IMR-90 (cell line): ENCODE results near the gene MAP3K5. TPM values are rescaled to one million over a fixed set of nuclear protein-coding genes. Genes with fewer than 3 reads are reported as not detected.

Experiments used
- ATAC-seq: fragments of 200-7000 bp; cut with Tn5 transposase; 2 replicates; pipeline ENCODE4 v1.9.1; 2020; ENCODE audit warnings: low read depth, mild to moderate bottlenecking, moderate library complexity
- BruUV-seq: library from RNA; stranded (reverse); fragments of 400-500 nt; replicated peaks from 2 replicates; lab custom pipeline; 2021; lab: Mats Ljungman, UMichigan
- CTCF ChIA-PET: fragments of 300-600 bp; formaldehyde crosslinking; extraction: SDS; loops from one replicate; lab custom pipeline; 2021; ENCODE audit warnings: antibody characterized with exemption; lab: Yijun Ruan, JAX
- POLR2A ChIA-PET: fragments of 300-600 bp; sonication (Branson Sonifier 250); formaldehyde crosslinking; loops from one replicate; lab custom pipeline; 2022; ENCODE audit warnings: antibody characterized with exemption; ENCODE audit not compliant: unreplicated experiment; lab: Charles Lee
- DNase-seq: peaks from one replicate; pipeline ENCODE4 v3.0.0; 2013
- H2AFZ ChIP-seq: replicated peaks from 2 replicates; pipeline ENCODE3; 2013; ENCODE audit warnings: low read length, mild to moderate bottlenecking; ENCODE audit not compliant: poor library complexity
- H2AK5ac ChIP-seq: 2 replicates; pipeline ENCODE4 v1.6.1; 2013; ENCODE audit warnings: low read depth, low read length, inconsistent platforms
- H2AK9ac ChIP-seq: replicated peaks from 2 replicates; pipeline ENCODE3; 2013; ENCODE audit warnings: mild to moderate bottlenecking, low read depth, low read length, moderate library complexity; ENCODE audit not compliant: poor library complexity
- H2BK120ac ChIP-seq: 2 replicates; pipeline ENCODE4 v1.6.1; 2013; ENCODE audit warnings: low read depth, low read length, inconsistent platforms
- H2BK15ac ChIP-seq: 3 replicates; pipeline ENCODE4 v1.6.1; 2013; ENCODE audit warnings: low read depth, low read length, inconsistent platforms
- H2BK20ac ChIP-seq: 2 replicates; pipeline ENCODE4 v1.6.1; 2013; ENCODE audit warnings: low read depth, mild to moderate bottlenecking, inconsistent platforms, low read length, moderate library complexity
- H2BK5ac ChIP-seq: 2 replicates; pipeline ENCODE4 v1.6.1; 2013; ENCODE audit warnings: mild to moderate bottlenecking, low read depth, low read length, inconsistent platforms; ENCODE audit not compliant: poor library complexity, severe bottlenecking
- H3K14ac ChIP-seq: replicated peaks from 2 replicates; pipeline ENCODE4 v1.6.1; 2013; ENCODE audit warnings: low read depth, low read length, inconsistent platforms
- H3K18ac ChIP-seq: 2 replicates; pipeline ENCODE4 v1.6.1; 2013; ENCODE audit warnings: low read depth, low read length, control low read depth
- H3K23ac ChIP-seq: 2 replicates; pipeline ENCODE4 v1.6.1; 2013; ENCODE audit warnings: low read depth, low read length, inconsistent platforms
- H3K27ac ChIP-seq: 2 replicates; pipeline ENCODE4 v1.5.1; 2013; ENCODE audit warnings: mild to moderate bottlenecking, control low read depth, low read length; ENCODE audit not compliant: insufficient read depth
- H3K27me3 ChIP-seq: 2 replicates; pipeline ENCODE4 v1.6.1; 2013; ENCODE audit warnings: low read length; ENCODE audit not compliant: control insufficient read depth, insufficient read depth
- H3K36me3 ChIP-seq: 2 replicates; pipeline ENCODE4 v1.6.1; 2013; ENCODE audit warnings: low read length, mixed read lengths; ENCODE audit not compliant: control insufficient read depth, insufficient read depth
- H3K4ac ChIP-seq: 2 replicates; pipeline ENCODE4 v1.6.1; 2013; ENCODE audit warnings: low read depth, low read length, inconsistent platforms
- H3K4me1 ChIP-seq: 2 replicates; pipeline ENCODE4 v1.6.1; 2013; ENCODE audit warnings: low read length, mixed read lengths; ENCODE audit not compliant: control insufficient read depth, insufficient read depth
- H3K4me2 ChIP-seq: 2 replicates; pipeline ENCODE4 v1.6.1; 2013; ENCODE audit warnings: low read depth, mild to moderate bottlenecking, control low read depth, low read length, moderate library complexity
- H3K4me3 ChIP-seq: 2 replicates; pipeline ENCODE4 v1.5.1; 2013; ENCODE audit warnings: low read depth, mild to moderate bottlenecking, control low read depth, low read length, moderate library complexity; ENCODE audit not compliant: insufficient read depth
- H3K56ac ChIP-seq: 2 replicates; pipeline ENCODE4 v1.6.1; 2013; ENCODE audit warnings: low read length, inconsistent platforms; ENCODE audit not compliant: insufficient read depth; ENCODE audit errors: extremely low read depth
- H3K79me1 ChIP-seq, 2 experiments: 2 replicates each; pipeline ENCODE4 v1.6.1; 2013; ENCODE audit warnings: low read length in 2 of 2, inconsistent platforms in 1 of 2, low read depth in 1 of 2
- H3K9ac ChIP-seq: 2 replicates; pipeline ENCODE4 v1.6.1; 2013; ENCODE audit warnings: low read depth, low read length, control low read depth
- H3K9me1 ChIP-seq: 2 replicates; pipeline ENCODE4 v1.6.1; 2013; ENCODE audit warnings: low read length, inconsistent platforms; ENCODE audit not compliant: insufficient read depth
- H3K9me3 ChIP-seq: 2 replicates; pipeline ENCODE4 v1.6.1; 2013; ENCODE audit warnings: low read length; ENCODE audit not compliant: control insufficient read depth, insufficient read depth
- H4K20me1 ChIP-seq: 2 replicates; pipeline ENCODE4 v1.6.1; 2013; ENCODE audit warnings: low read length, inconsistent platforms; ENCODE audit not compliant: insufficient read depth
- H4K5ac ChIP-seq: 2 replicates; pipeline ENCODE4 v1.6.1; 2013; ENCODE audit warnings: mild to moderate bottlenecking, low read depth, low read length, control low read depth
- H4K8ac ChIP-seq, 2 experiments: 2 replicates each; pipeline ENCODE4 v1.6.1; 2013; ENCODE audit warnings: low read depth in 2 of 2, low read length in 2 of 2, control low read depth in 1 of 2, inconsistent platforms in 1 of 2
- H4K91ac ChIP-seq: 2 replicates; pipeline ENCODE4 v1.6.1; 2013; ENCODE audit warnings: low read depth, low read length, inconsistent platforms; ENCODE audit not compliant: insufficient read depth
- BHLHE40 ChIP-seq: fragments of 150-350 bp; IDR thresholded peaks from 2 replicates; pipeline ENCODE4 v1.6.1; 2016; ENCODE audit warnings: mild to moderate bottlenecking, low read depth, low read length
- FOS ChIP-seq: fragments of 150-350 bp; IDR thresholded peaks from 2 replicates; pipeline ENCODE4 v1.6.1; 2016; ENCODE audit warnings: low read depth, low read length
- MAZ ChIP-seq: IDR thresholded peaks from 2 replicates; pipeline ENCODE4 v1.6.1; 2012; ENCODE audit warnings: low read depth, mild to moderate bottlenecking, low read length, improper control_type of control experiment, moderate library complexity, borderline replicate concordance
- MXI1 ChIP-seq: IDR thresholded peaks from 2 replicates; pipeline ENCODE4 v1.6.1; 2012; ENCODE audit warnings: low read depth, mild to moderate bottlenecking, low read length, moderate library complexity, borderline replicate concordance
- POLR2A ChIP-seq: IDR thresholded peaks from 2 replicates; pipeline ENCODE4 v1.6.1; 2012; ENCODE audit warnings: mild to moderate bottlenecking, low read depth, low read length
- RAD21 ChIP-seq: IDR thresholded peaks from 2 replicates; pipeline ENCODE4 v1.6.1; 2012; ENCODE audit warnings: low read length, improper control_type of control experiment
- RFX5 ChIP-seq: IDR thresholded peaks from 2 replicates; pipeline ENCODE4 v1.8.0; 2012; ENCODE audit warnings: low read depth, mild to moderate bottlenecking, low read length, moderate library complexity
- SMC3 ChIP-seq: fragments of 150-350 bp; IDR thresholded peaks from 2 replicates; pipeline ENCODE4 v1.6.1; 2016; ENCODE audit warnings: low read depth, mild to moderate bottlenecking, antibody characterized with exemption, low read length, moderate library complexity
- WGBS, 2 experiments: methylation state at CpG; one replicate each; pipeline versions ENCODE4 v1.1.5 to v1.1.7; 2013; ENCODE audit warnings: missing lambda C conversion rate in 2 of 2; ENCODE audit not compliant: insufficient read length in 1 of 2; ENCODE audit errors: extremely low coverage in 2 of 2; 5-methylcytosine and 5-hydroxymethylcytosine counted together
- dilution Hi-C: fragments of 300-500 bp; cut with HindIII; formaldehyde crosslinking; loops from one replicate; pipeline ENCODE4 v1.14.3; 2018; ENCODE audit warnings: low sequenced_read_pairs; ENCODE audit not compliant: unreplicated experiment
- in situ Hi-C: fragments of 300-500 bp; cut with MboI; formaldehyde crosslinking; loops from 3 replicates; pipeline ENCODE4 v1.14.3; 2019; ENCODE audit warnings: low sequenced_read_pairs, inconsistent platforms, mixed read lengths
- intact Hi-C: fragments of 100-400 bp; cut with micrococcal nuclease; formaldehyde crosslinking; loops from 2 replicates; pipeline ENCODE4 v1.10.0; 2022
- polyA plus RNA-seq, 3 experiments: library from polyadenylated mRNA; depleted of rRNA; stranded (reverse); fragments of >200 nt; gene quantifications; 2 replicates each; pipeline ENCODE4 v1.2.3, GENCODE V29; 2012; ENCODE audit warnings: low replicate concordance in 1 of 3
- total RNA-seq: library from RNA; depleted of rRNA; stranded (reverse); fragments of >200 nt; gene quantifications from 2 replicates; pipeline ENCODE4 v1.2.3, GENCODE V29; 2012
- TF ChIP-seq, protein P1 (sequence below): fragments of 150-350 bp; IDR thresholded peaks from 2 replicates; pipeline ENCODE4 v1.6.1; 2017; ENCODE audit warnings: mild to moderate bottlenecking, antibody characterized with exemption, low read length, low read depth
- TF ChIP-seq, protein P2 (sequence below): conservative IDR thresholded peaks from 2 replicates; pipeline ENCODE4 v1.5.1; 2012; ENCODE audit warnings: mild to moderate bottlenecking, low read depth, low read length, improper control_type of control experiment

Gene MAP3K5
- total and polyA plus RNA-seq, 2 of the 4 experiments (the other 2 are of a cell fraction), result 5.4 to 17.6 TPM

- peak within 1 kb of the TSS; percentile 86 for H3K4me3 ChIP-seq
- dilution Hi-C loops, result no loop called here
- peak within 1 kb of the TSS; percentile 92 for H2BK5ac ChIP-seq
- H3K9me1 ChIP-seq, result no peaks in the 10 kb centered on the region
- no peaks in the 10 kb centered on the region for H3K9me3 ChIP-seq
- peak within 1 kb of the TSS; percentile 54 for H2BK120ac ChIP-seq
- peak within 1 kb of the TSS; percentile 80 for H4K5ac ChIP-seq
- H2AK9ac ChIP-seq, result peak within 1 kb of the TSS; percentile 87
- no peaks in the 10 kb centered on the region; the same call in 1 of the 2 replicates for H3K27me3 ChIP-seq
- peak within 1 kb of the TSS; percentile 90 for H3K9ac ChIP-seq
- DNase-seq (peak; percentile 91), ATAC-seq (peak; percentile 97)
- no peaks in the 10 kb centered on the region for H3K36me3 ChIP-seq
- no peak within 1 kb of the TSS; the same call in 1 of the 2 replicates for H2BK20ac ChIP-seq
- peak within 1 kb of the TSS; percentile 98 for H2AFZ ChIP-seq
- no peak within 1 kb of the TSS for H2BK15ac ChIP-seq
- TF ChIP-seq POLR2A, result peak; percentile 78
- TF ChIP-seq MXI1, result peak; percentile 68; the same call in 1 of the 2 replicates
- TF ChIP-seq MAZ, result peak; percentile 80; the same call in 1 of the 2 replicates
- TF ChIP-seq BHLHE40, result 0 out of 2 replicates have a peak, but pooled peaks have one; percentile 3
- TF ChIP-seq, protein P1, sequence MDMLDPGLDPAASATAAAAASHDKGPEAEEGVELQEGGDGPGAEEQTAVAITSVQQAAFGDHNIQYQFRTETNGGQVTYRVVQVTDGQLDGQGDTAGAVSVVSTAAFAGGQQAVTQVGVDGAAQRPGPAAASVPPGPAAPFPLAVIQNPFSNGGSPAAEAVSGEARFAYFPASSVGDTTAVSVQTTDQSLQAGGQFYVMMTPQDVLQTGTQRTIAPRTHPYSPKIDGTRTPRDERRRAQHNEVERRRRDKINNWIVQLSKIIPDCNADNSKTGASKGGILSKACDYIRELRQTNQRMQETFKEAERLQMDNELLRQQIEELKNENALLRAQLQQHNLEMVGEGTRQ, result peak; percentile 98
- TF ChIP-seq RFX5, result no peak; the same call in 1 of the 2 replicates
- TF ChIP-seq SMC3, result no peak
- TF ChIP-seq, protein P2, sequence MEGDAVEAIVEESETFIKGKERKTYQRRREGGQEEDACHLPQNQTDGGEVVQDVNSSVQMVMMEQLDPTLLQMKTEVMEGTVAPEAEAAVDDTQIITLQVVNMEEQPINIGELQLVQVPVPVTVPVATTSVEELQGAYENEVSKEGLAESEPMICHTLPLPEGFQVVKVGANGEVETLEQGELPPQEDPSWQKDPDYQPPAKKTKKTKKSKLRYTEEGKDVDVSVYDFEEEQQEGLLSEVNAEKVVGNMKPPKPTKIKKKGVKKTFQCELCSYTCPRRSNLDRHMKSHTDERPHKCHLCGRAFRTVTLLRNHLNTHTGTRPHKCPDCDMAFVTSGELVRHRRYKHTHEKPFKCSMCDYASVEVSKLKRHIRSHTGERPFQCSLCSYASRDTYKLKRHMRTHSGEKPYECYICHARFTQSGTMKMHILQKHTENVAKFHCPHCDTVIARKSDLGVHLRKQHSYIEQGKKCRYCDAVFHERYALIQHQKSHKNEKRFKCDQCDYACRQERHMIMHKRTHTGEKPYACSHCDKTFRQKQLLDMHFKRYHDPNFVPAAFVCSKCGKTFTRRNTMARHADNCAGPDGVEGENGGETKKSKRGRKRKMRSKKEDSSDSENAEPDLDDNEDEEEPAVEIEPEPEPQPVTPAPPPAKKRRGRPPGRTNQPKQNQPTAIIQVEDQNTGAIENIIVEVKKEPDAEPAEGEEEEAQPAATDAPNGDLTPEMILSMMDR, result peak; percentile 61
- TF ChIP-seq RAD21, result peak; percentile 48
- no peak for TF ChIP-seq FOS
- H3K4me2 ChIP-seq, result peak within 1 kb of the TSS; percentile 96
- in situ Hi-C loops, result no loop called here
- intact Hi-C loops, result no loop called here
- H4K8ac ChIP-seq, result peak within 1 kb of the TSS; percentile 91 to 92
- peak within 1 kb of the TSS; percentile 63 for H4K91ac ChIP-seq
- peaks cover 6 to 7% of the 10 kb centered on the region in 2 experiments; a peak in 3 of 4 replicates for H3K79me1 ChIP-seq
- H4K20me1 ChIP-seq, result no peaks in the 10 kb centered on the region
- WGBS, 2 experiments, result 2% methylated on average over 38 of the region's 78 CpGs; no CpG with 5 or more reads in 1 of the 2 experiments
- peak within 1 kb of the TSS; percentile 91 for H3K23ac ChIP-seq
- H3K4ac ChIP-seq, result peak within 1 kb of the TSS; percentile 77
- H3K56ac ChIP-seq, result peak within 1 kb of the TSS; percentile 60
- BruUV-seq, result no TSS peak
- peak within 1 kb of the TSS; percentile 83 for H2AK5ac ChIP-seq
- H3K18ac ChIP-seq, result peak within 1 kb of the TSS; percentile 73
- H3K14ac ChIP-seq, result peak within 1 kb of the TSS; percentile 95
- ChIA-PET POLR2A (interaction anchor here (0.6 kb wide), 2 partner anchors 13 to 15 kb away, joined by 3 to 6 read pairs; no protein-coding TSS in a partner anchor), CTCF (interaction anchor here (1.0 to 2.0 kb wide), 3 partner anchors 9 to 30 kb away, joined by 3 to 4 read pairs (median 3); partner anchors contain the start of gene MAP3K5)
- H3K4me1 ChIP-seq, result peaks cover 5% of the 10 kb centered on the region
- peak within 1 kb of the TSS; percentile 83 for H3K27ac ChIP-seq
Observed at GRCh38 chr6:136822376-136823127, 30.3 kb upstream of the MAP3K5 start, which contains the start of gene PEX7. Gene PEX7, plus strand, starts transcription at chr6:136822592. Its CDS starts 74 bp downstream, at chr6:136822666.
